CD4-positive, alpha-beta T cell treated with Interleukin-10 for 1 hour (primary cell): ENCODE measurements around the gene TLE5.
"Not testable (repeated sequence)": the region's sequence is repeated elsewhere in the genome, so short reads cannot be mapped to it uniquely, and the experiment has no call there.

Source experiments
- DNase-seq: peaks from one replicate; pipeline ENCODE4 v3.0.0-alpha.2; 2020

TLE5 gene

GRCh38 chr19:3060857-3061181 lies 1.5 kb downstream of the TLE5 start:
- DNase-seq, result no peak

- DNase-seq, result no peak
These were observed 2.6 kb downstream of the TLE5 start for GRCh38 chr19:3059653-3060052.

GRCh38 chr19:3058821-3059314 lies 3.4 kb downstream of the TLE5 start:
- DNase-seq, result no peak

GRCh38 chr19:3058009-3058820 lies 4.1 kb downstream of the TLE5 start:
- no peak for DNase-seq

- no peak for DNase-seq
These were observed 5.0 kb downstream of the TLE5 start for GRCh38 chr19:3057275-3057714.

- DNase-seq, result no peak
These were observed 5.7 kb downstream of the TLE5 start for GRCh38 chr19:3056417-3057088.

- no peak for DNase-seq
These were observed 6.4 kb downstream of the TLE5 start for GRCh38 chr19:3055741-3056416.

GRCh38 chr19:3054972-3055740 lies 7.1 kb downstream of the TLE5 start:
- DNase-seq, result no peak

GRCh38 chr19:3054265-3054971 lies 7.9 kb downstream of the TLE5 start:
- no peak for DNase-seq

- DNase-seq, result no peak
These were observed 8.5 kb downstream of the TLE5 start for GRCh38 chr19:3053780-3054179.

- no peak for DNase-seq
These were observed 9.1 kb downstream of the TLE5 start for GRCh38 chr19:3053218-3053621.

- not testable (repeated sequence) for DNase-seq
These were observed 12.3 kb downstream of the TLE5 start for GRCh38 chr19:3050016-3050415.

- no peak for DNase-seq
These were observed 13.2 kb downstream of the TLE5 start for GRCh38 chr19:3049089-3049488.

- no peak for DNase-seq
These were observed 14.1 kb downstream of the TLE5 start for GRCh38 chr19:3048190-3048533.

GRCh38 chr19:3047496-3048189 lies 14.7 kb downstream of the TLE5 start:
- DNase-seq, result peak; percentile 73

GRCh38 chr19:3046698-3047495 lies 15.4 kb downstream of the TLE5 start:
- peak; percentile 40 for DNase-seq

GRCh38 chr19:3045885-3046697 lies 16.2 kb downstream of the TLE5 start:
- no peak for DNase-seq

- DNase-seq, result no peak
These were observed 17.1 kb downstream of the TLE5 start for GRCh38 chr19:3045191-3045590.

- no peak for DNase-seq
These were observed 19.6 kb downstream of the TLE5 start for GRCh38 chr19:3042621-3043267.
